Mesenchymal stem cell (in vitro differentiated cells and primary cell): ENCODE measurements around the gene GPR55.
A peak's percentile ranks its signal among the peaks of the same experiment; 100 is the strongest.

Source experiments
- DNase-seq: peaks from one replicate; pipeline ENCODE4 v3.0.0-alpha.2; 2013
- H2AFZ ChIP-seq: one replicate; pipeline ENCODE4 v1.6.1; 2013; ENCODE audit warnings: low read depth, mild to moderate bottlenecking, control low read depth, inconsistent platforms, low read length, moderate library complexity
- H2AK5ac ChIP-seq: 2 replicates; pipeline ENCODE4 v1.6.1; 2013; ENCODE audit warnings: low read length, moderate library complexity, mild to moderate bottlenecking, inconsistent platforms; ENCODE audit not compliant: severe bottlenecking
- H2BK120ac ChIP-seq: one replicate; pipeline ENCODE4 v1.6.1; 2013; ENCODE audit warnings: low read depth, mild to moderate bottlenecking, inconsistent platforms, low read length, moderate library complexity
- H2BK12ac ChIP-seq, 2 experiments: one replicate each; pipeline ENCODE4 v1.6.1; 2013; ENCODE audit warnings: inconsistent platforms in 2 of 2, low read length in 2 of 2, mild to moderate bottlenecking in 2 of 2, moderate library complexity in 2 of 2, control low read depth in 1 of 2
- H2BK15ac ChIP-seq: one replicate; pipeline ENCODE4 v1.6.1; 2013; ENCODE audit warnings: mild to moderate bottlenecking, low read depth, inconsistent platforms; ENCODE audit not compliant: poor library complexity, severe bottlenecking
- H2BK5ac ChIP-seq: 2 replicates; pipeline ENCODE4 v1.6.1; 2013; ENCODE audit warnings: low read depth, mild to moderate bottlenecking, low read length, control low read depth, inconsistent platforms; ENCODE audit not compliant: poor library complexity, severe bottlenecking
- H3K14ac ChIP-seq, 2 experiments: one replicate each; pipeline ENCODE4 v1.6.1; 2013; ENCODE audit warnings: inconsistent platforms in 2 of 2, low read length in 2 of 2, control low read depth in 1 of 2, mild to moderate bottlenecking in 1 of 2, moderate library complexity in 1 of 2
- H3K18ac ChIP-seq, 2 experiments: one replicate each; pipeline ENCODE4 v1.6.1; 2013; ENCODE audit warnings: inconsistent platforms in 2 of 2, low read length in 2 of 2, control low read depth in 1 of 2, low read depth in 1 of 2, mild to moderate bottlenecking in 1 of 2
- H3K23ac ChIP-seq, 2 experiments: one replicate each; pipeline ENCODE4 v1.6.1; 2013; ENCODE audit warnings: inconsistent platforms in 2 of 2, low read length in 2 of 2, mild to moderate bottlenecking in 2 of 2, moderate library complexity in 2 of 2, control low read depth in 1 of 2
- H3K27ac ChIP-seq: 2 replicates; pipeline ENCODE4 v1.5.1; 2013; ENCODE audit warnings: mild to moderate bottlenecking, moderate library complexity, low read length, control low read depth, inconsistent platforms; ENCODE audit not compliant: poor library complexity, severe bottlenecking
- H3K27me3 ChIP-seq, 2 experiments: 2 replicates each; pipeline versions ENCODE4 v1.6.1 to v1.7.0; 2013; ENCODE audit warnings: low read length in 2 of 2, mild to moderate bottlenecking in 2 of 2, moderate library complexity in 2 of 2, control low read depth in 1 of 2, inconsistent platforms in 1 of 2; ENCODE audit not compliant: control insufficient read depth in 1 of 2, insufficient read depth in 1 of 2
- H3K36me3 ChIP-seq, 2 experiments: 2 replicates each; pipeline versions ENCODE4 v1.6.1 to v1.7.0; 2013; ENCODE audit warnings: low read length in 2 of 2, control low read depth in 1 of 2, inconsistent platforms in 1 of 2, low read depth in 1 of 2, mild to moderate bottlenecking in 1 of 2; ENCODE audit not compliant: insufficient read depth in 2 of 2, control insufficient read depth in 1 of 2
- H3K4ac ChIP-seq, 2 experiments: one replicate each; pipeline ENCODE4 v1.6.1; 2013; ENCODE audit warnings: inconsistent platforms in 2 of 2, low read length in 2 of 2, mild to moderate bottlenecking in 2 of 2, moderate library complexity in 2 of 2, control low read depth in 1 of 2, low read depth in 1 of 2
- H3K4me1 ChIP-seq: 2 replicates; pipeline ENCODE4 v1.6.1; 2013; ENCODE audit warnings: low read depth, low read length, control low read depth; ENCODE audit not compliant: control insufficient read depth, insufficient read depth
- H3K4me2 ChIP-seq: 2 replicates; pipeline ENCODE4 v1.6.1; 2013; ENCODE audit warnings: low read length, mild to moderate bottlenecking, inconsistent platforms; ENCODE audit not compliant: poor library complexity, severe bottlenecking
- H3K4me3 ChIP-seq, 2 experiments: 2 replicates each; pipeline versions ENCODE4 v1.5.1 to v1.7.0; 2013; ENCODE audit warnings: low read length in 2 of 2, mild to moderate bottlenecking in 2 of 2, control low read depth in 1 of 2, low read depth in 1 of 2; ENCODE audit not compliant: insufficient read depth in 1 of 2
- H3K79me1 ChIP-seq: replicated peaks from 2 replicates; pipeline ENCODE4 v1.6.1; 2013; ENCODE audit warnings: mild to moderate bottlenecking, control low read depth, low read length, inconsistent platforms; ENCODE audit not compliant: poor library complexity, severe bottlenecking
- H3K9ac ChIP-seq: 2 replicates; pipeline ENCODE4 v1.7.0; 2013; ENCODE audit warnings: mild to moderate bottlenecking, low read length, moderate library complexity
- H3K9me3 ChIP-seq: 2 replicates; pipeline ENCODE4 v1.7.0; 2013; ENCODE audit warnings: mild to moderate bottlenecking, low read length; ENCODE audit not compliant: control insufficient read depth
- H4K8ac ChIP-seq: one replicate; pipeline ENCODE4 v1.6.1; 2013; ENCODE audit warnings: inconsistent platforms, mild to moderate bottlenecking, low read length, moderate library complexity
- H4K91ac ChIP-seq: one replicate; pipeline ENCODE4 v1.6.1; 2013; ENCODE audit warnings: mild to moderate bottlenecking, low read length, inconsistent platforms
- WGBS: methylation state at CpG from one replicate; pipeline ENCODE4 v1.1.7; 2013; ENCODE audit warnings: mixed read lengths; 5-methylcytosine and 5-hydroxymethylcytosine counted together

GPR55 gene

DNA sequence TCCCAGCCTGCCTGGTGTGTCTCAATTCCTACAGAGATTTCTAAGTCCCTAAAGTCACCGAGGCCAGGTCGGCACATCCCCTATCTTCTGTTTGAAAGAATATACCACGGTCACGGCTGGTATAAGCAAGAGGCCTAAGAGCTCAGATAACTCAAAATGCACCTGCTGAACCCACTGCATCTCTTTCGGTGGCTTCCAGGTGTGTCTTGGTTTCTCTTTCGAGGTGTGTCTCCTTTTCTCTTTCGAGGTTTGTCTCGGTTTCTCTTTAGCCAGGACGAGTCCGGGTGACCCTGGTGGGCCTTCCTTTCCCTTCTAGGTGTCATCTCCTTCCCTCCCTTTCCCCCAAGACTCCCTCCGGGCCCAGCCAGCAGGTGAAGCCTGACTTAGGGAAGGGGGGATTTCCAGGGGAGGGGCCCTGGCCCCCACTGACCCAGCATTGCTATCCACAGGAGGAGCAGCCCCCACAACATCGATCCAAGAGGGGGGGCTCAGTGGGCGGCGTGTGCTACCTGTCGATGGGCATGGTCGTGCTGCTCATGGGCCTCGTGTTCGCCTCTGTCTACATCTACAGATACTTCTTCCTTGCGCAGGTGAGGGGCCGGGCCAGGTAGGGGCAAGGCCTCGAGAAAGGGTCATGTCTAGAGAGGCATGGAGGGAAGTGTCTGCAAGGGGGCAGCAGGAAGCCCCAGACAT, 51.9 kb downstream of the GPR55 start:
- H3K14ac ChIP-seq = no peak overlapping the region
- no peak overlapping the region for H3K4me2 ChIP-seq
- H3K4me1 ChIP-seq = peaks cover 70% of the 10 kb centered on the region
- H2BK5ac ChIP-seq = no peak overlapping the region
- H4K8ac ChIP-seq = no peak overlapping the region
- H3K4ac ChIP-seq = no peak overlapping the region
- peaks cover 38% of the 10 kb centered on the region for H3K79me1 ChIP-seq
- no peak overlapping the region for H3K27ac ChIP-seq
- H2BK120ac ChIP-seq = no peak overlapping the region
- H2BK15ac ChIP-seq = no peak overlapping the region
- H3K27me3 ChIP-seq = no peaks in the 10 kb centered on the region
- H2AFZ ChIP-seq = no peak overlapping the region
- no peaks in the 10 kb centered on the region for H3K9me3 ChIP-seq
- no peak overlapping the region for H3K9ac ChIP-seq
- WGBS = 97% methylated on average over 17 of the region's 21 CpGs
- DNase-seq = no peak
- H2BK12ac ChIP-seq = no peak overlapping the region
- no peak overlapping the region for H4K91ac ChIP-seq
- H2AK5ac ChIP-seq = no peak overlapping the region
- H3K23ac ChIP-seq = no peak overlapping the region
- H3K4me3 ChIP-seq = no peak overlapping the region
- H3K36me3 ChIP-seq = peaks cover 0 to 67% of the 10 kb centered on the region in 2 experiments
- H3K18ac ChIP-seq = no peak overlapping the region

DNA sequence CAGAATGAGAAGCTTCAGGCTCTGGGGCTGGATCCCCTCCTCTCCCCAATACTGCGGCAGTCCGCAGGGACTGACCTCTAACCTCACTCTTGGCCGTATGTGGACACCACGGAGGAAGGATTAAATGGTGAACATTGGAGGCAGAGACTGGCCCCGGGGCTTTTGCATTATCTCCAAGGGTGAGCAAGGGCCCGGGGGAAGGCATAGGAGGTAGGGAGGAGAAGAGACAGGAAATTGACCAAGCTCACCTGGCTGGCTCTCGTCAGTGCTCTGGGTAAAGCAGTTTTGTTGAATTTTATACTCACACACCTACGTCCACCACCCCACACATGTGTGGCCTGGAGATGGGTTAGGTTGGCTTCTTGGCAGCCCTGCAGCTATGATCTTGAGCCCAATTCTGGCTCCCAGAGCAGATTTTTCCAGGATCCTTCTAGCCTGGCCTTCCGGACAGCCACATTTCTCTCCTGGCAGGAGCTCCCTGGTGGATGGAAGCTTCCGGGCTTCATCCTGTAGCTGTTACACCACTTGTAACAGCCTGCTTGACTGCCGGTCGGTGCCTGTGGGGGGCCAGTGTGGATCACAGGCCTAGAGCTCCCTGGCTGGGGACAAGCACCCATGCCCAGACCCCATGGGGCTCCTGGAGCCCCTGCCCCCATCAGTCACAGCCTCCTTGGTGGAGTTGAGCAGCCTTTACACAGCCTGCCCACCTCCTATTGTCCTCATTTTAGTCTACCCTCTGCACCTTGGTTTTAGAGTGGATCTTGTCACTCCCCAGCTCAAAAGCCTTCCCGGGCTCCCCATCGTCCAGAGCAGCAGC, 52.7 kb downstream of the GPR55 start:
- no peak for DNase-seq
- H3K27ac ChIP-seq = no peak overlapping the region
- H3K4me2 ChIP-seq = no peak overlapping the region
- H4K91ac ChIP-seq = no peak overlapping the region
- H2BK15ac ChIP-seq = no peak overlapping the region
- H4K8ac ChIP-seq = no peak overlapping the region
- peaks cover 67% of the 10 kb centered on the region for H3K4me1 ChIP-seq
- no peak overlapping the region for H3K9ac ChIP-seq
- no peak overlapping the region for H3K4ac ChIP-seq
- no peak overlapping the region for H2BK5ac ChIP-seq
- no peaks in the 10 kb centered on the region for H3K9me3 ChIP-seq
- H3K27me3 ChIP-seq = no peaks in the 10 kb centered on the region
- H2AFZ ChIP-seq = no peak overlapping the region
- H3K79me1 ChIP-seq = peaks cover 34% of the 10 kb centered on the region
- peaks cover 0 to 60% of the 10 kb centered on the region in 2 experiments for H3K36me3 ChIP-seq
- no peak overlapping the region for H2BK120ac ChIP-seq
- no peak overlapping the region for H3K23ac ChIP-seq
- peak overlapping the region; percentile 7 for H2AK5ac ChIP-seq
- 87% methylated on average over 12 of the region's 14 CpGs for WGBS
- no peak overlapping the region for H2BK12ac ChIP-seq
- no peak overlapping the region for H3K18ac ChIP-seq
- H3K4me3 ChIP-seq = no peak overlapping the region
- H3K14ac ChIP-seq = no peak overlapping the region

DNA sequence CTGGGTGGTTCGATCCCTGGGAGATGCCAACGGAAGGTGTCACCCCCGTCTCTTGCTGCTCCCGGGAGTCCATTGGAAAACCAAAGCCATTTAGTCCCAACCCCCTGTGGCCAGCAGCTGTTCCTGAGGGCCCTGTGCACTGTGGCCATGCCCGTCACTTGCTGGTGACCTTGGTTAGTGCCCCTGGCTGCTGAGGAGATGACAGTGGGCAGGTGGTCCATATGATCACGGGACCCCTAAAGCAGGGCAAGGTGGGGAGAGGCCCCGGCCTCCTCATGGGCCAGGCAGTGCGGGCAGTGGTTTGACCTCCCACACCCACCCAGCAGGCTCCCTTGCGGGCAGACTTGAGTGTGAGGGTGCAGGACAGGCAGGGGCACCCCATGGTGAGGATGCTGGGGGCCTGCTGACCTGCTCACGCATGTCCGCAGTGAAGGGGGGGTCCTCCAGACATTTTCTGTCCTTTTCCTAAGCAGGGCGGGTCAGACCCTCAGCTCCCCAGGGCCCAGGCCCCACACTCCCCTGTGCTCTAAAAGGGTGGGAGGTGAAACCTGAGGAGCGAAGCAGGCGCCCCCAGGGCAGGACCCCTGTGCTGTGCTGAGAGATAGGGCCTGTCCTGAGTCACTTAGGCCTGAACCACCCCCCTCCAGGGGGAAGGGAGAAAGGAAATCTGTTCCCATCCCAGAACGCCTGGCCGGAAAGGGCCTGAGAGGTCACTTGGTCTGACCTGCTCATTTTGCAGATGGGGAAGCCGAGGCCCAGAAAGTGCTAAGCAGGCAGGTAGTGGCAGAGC, 53.5 kb downstream of the GPR55 start:
- no peak for DNase-seq
- Histone ChIP-seq H4K91ac (no peak overlapping the region), H4K8ac (no peak overlapping the region), H2BK5ac (no peak overlapping the region), H3K79me1 (peaks cover 27% of the 10 kb centered on the region), H2AFZ (no peak overlapping the region), H3K4me3 (no peak overlapping the region), H3K23ac (no peak overlapping the region), H3K27me3 (no peaks in the 10 kb centered on the region), H2BK12ac (no peak overlapping the region), H3K9me3 (no peaks in the 10 kb centered on the region), H3K4me2 (no peak overlapping the region), H2AK5ac (peak overlapping the region; percentile 60), H2BK15ac (peak overlapping the region; percentile 17), H3K4ac (no peak overlapping the region), H3K9ac (no peak overlapping the region), H2BK120ac (no peak overlapping the region), H3K18ac (no peak overlapping the region), H3K14ac (no peak overlapping the region), H3K36me3 (peaks cover 0 to 52% of the 10 kb centered on the region in 2 experiments), H3K27ac (peak overlapping the region; percentile 96), H3K4me1 (peaks cover 68% of the 10 kb centered on the region)
- 82% methylated on average over 12 of the region's 17 CpGs for WGBS
